ENCODE results near the gene GABRE. TPM values are rescaled to one million over a fixed set of nuclear protein-coding genes. Genes with fewer than 3 reads are reported as not detected.

The GABRE gene
- total RNA-seq, 1 experiment from 2014 or later: not detected

DNA sequence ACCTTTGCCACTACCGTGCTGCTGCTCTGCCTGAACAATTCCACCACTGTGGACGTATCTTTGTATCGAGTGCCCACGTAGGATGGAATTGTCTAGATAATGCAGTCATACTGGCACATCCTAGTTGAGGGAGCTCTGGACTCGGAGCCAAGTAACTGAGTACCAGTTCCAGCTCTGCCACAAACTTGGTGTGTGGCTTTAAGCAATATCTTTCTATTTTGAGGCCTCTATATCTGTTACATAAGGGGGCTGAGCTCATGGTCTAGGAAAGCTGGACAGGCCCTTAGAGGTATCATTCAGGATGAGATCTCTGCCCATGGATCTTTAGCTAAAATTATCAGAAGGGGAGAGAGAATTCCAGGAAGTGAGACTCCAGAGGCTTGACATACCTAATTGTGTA, 12.4 kb downstream of the GABRE start:
- POLR2A ChIA-PET (ENCODE audit: unreplicated experiment): no interaction called here

DNA sequence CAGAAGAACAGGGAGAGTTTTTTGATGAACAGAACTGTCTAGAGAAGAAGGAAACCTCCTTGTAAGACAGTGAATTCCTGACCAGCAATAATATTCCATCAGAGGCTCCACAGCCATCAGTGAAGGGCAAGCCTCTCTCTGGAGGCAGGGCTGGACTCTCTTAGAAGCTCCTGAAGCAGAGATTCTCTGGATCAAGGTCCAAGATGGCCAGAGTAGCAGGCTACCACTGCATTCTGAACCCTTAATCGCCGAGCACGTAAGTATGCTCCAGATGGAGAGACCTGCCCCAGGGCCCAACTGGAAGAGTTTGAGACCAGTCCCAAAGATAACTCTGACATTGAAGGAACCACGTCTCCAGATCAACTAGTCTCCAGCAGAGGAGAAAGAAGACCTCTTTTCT, 16.4 kb downstream of the GABRE start:
- no peak overlapping the region for H3K27ac ChIP-seq (ENCODE audit: low read length)
- no peaks in the 10 kb centered on the region for H4K20me1 ChIP-seq (ENCODE audit: low read length)
- no peaks in the 10 kb centered on the region for H3K27me3 ChIP-seq (ENCODE audit: low read length)
- ChIA-PET POLR2A (ENCODE audit: unreplicated experiment) (no interaction called here), CTCF (no interaction called here)
- H3F3A ChIP-seq (ENCODE audit: low read length, unreplicated experiment): no peaks in the 10 kb centered on the region
- no peak overlapping the region for H3K4me3 ChIP-seq (ENCODE audit: low read length)
- no peaks in the 10 kb centered on the region for H3K36me3 ChIP-seq (ENCODE audit: low read depth, low read length)
- TF ChIP-seq, protein P1, sequence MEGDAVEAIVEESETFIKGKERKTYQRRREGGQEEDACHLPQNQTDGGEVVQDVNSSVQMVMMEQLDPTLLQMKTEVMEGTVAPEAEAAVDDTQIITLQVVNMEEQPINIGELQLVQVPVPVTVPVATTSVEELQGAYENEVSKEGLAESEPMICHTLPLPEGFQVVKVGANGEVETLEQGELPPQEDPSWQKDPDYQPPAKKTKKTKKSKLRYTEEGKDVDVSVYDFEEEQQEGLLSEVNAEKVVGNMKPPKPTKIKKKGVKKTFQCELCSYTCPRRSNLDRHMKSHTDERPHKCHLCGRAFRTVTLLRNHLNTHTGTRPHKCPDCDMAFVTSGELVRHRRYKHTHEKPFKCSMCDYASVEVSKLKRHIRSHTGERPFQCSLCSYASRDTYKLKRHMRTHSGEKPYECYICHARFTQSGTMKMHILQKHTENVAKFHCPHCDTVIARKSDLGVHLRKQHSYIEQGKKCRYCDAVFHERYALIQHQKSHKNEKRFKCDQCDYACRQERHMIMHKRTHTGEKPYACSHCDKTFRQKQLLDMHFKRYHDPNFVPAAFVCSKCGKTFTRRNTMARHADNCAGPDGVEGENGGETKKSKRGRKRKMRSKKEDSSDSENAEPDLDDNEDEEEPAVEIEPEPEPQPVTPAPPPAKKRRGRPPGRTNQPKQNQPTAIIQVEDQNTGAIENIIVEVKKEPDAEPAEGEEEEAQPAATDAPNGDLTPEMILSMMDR (conservative IDR thresholded peaks at IDR 0.05; ENCODE audit: low read depth, low read length): no peak
- TF ChIP-seq EZH2phosphoT487 (IDR thresholded peaks at IDR 0.05; ENCODE audit: borderline replicate concordance, low read length) (no peak), EZH2 (IDR thresholded peaks at IDR 0.05; ENCODE audit: low read length, unreplicated experiment) (no peak)
- ATAC-seq (no peak), DNase-seq (no peak)
- H3K9me3 ChIP-seq (ENCODE audit: low read length): no peaks in the 10 kb centered on the region
- no peak overlapping the region for H3K9ac ChIP-seq (ENCODE audit: low read length)
- H3K4me2 ChIP-seq (ENCODE audit: low read length): no peak overlapping the region
- no peaks in the 10 kb centered on the region for H3K9me2 ChIP-seq (replicated peaks; ENCODE audit: low read length)
- BruUV-seq (replicated peaks): no TSS peak
- no peaks in the 10 kb centered on the region for H3K79me2 ChIP-seq (ENCODE audit: low read length)
- H3K4me1 ChIP-seq (ENCODE audit: insufficient read depth, low read length): no peaks in the 10 kb centered on the region
- H2AFZ ChIP-seq (ENCODE audit: low read length): no peak overlapping the region
- intact Hi-C loops (cut with micrococcal nuclease): no loop called here

More for the DNA sequence above, 12.4 kb downstream of the GABRE start:
- no peaks in the 10 kb centered on the region for H3K4me1 ChIP-seq (ENCODE audit: insufficient read depth, low read length)
- ATAC-seq (no peak), DNase-seq (no peak)
- no peaks in the 10 kb centered on the region for H3F3A ChIP-seq (ENCODE audit: low read length, unreplicated experiment)
- H2AFZ ChIP-seq (ENCODE audit: low read length): no peak overlapping the region
- H3K4me3 ChIP-seq (ENCODE audit: low read length): no peak overlapping the region
- no peaks in the 10 kb centered on the region for H3K36me3 ChIP-seq (ENCODE audit: low read depth, low read length)
- no peaks in the 10 kb centered on the region for H3K9me2 ChIP-seq (replicated peaks; ENCODE audit: low read length)
- H3K4me2 ChIP-seq (ENCODE audit: low read length): no peak overlapping the region
- no peak for TF ChIP-seq EZH2 (IDR thresholded peaks at IDR 0.05; ENCODE audit: low read length, unreplicated experiment)
- TF ChIP-seq, protein P1 (conservative IDR thresholded peaks at IDR 0.05; ENCODE audit: low read depth, low read length): no peak
- no peak for TF ChIP-seq EZH2phosphoT487 (IDR thresholded peaks at IDR 0.05; ENCODE audit: borderline replicate concordance, low read length)
- H3K79me2 ChIP-seq (ENCODE audit: low read length): no peaks in the 10 kb centered on the region
- no peaks in the 10 kb centered on the region for H3K27me3 ChIP-seq (ENCODE audit: low read length)
- no peaks in the 10 kb centered on the region for H3K9me3 ChIP-seq (ENCODE audit: low read length)
- no peaks in the 10 kb centered on the region for H4K20me1 ChIP-seq (ENCODE audit: low read length)
- H3K9ac ChIP-seq (ENCODE audit: low read length): no peak overlapping the region
- no TSS peak for BruUV-seq (replicated peaks)
- intact Hi-C loops (cut with micrococcal nuclease): no loop called here
- no peak overlapping the region for H3K27ac ChIP-seq (ENCODE audit: low read length)
- CTCF ChIA-PET: no interaction called here

DNA sequence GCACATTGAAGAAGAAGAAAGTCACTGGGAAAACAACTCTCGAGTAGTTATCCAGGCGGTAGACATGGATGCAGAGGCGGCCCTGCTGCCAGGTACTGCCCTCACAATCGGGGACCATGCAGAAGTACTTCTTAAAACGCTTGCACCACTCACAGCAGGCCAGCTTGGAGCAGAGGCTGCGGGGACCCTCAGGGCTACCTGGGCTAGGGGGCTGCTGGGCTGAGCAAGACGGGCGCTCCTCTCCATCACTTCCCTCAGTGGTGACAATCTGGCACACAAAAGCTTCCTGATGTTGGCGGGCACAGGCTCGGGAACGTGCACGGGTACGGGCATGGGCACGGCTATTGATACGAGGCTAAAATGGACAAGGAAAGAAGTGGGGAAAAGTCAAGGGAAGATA, 19.7 kb downstream of the GABRE start:
- POLR2A ChIA-PET (ENCODE audit: unreplicated experiment): no interaction called here
- intact Hi-C loops (cut with micrococcal nuclease): no loop called here
- no peaks in the 10 kb centered on the region for H3K36me3 ChIP-seq (ENCODE audit: low read depth, low read length)

More for the DNA sequence above, 19.7 kb downstream of the GABRE start:
- ATAC-seq (no peak), DNase-seq (no peak)
- no peak overlapping the region for H3K4me2 ChIP-seq (ENCODE audit: low read length)
- no peak overlapping the region for H3K4me3 ChIP-seq (ENCODE audit: low read length)
- CTCF ChIA-PET: no interaction called here
- no peaks in the 10 kb centered on the region for H3K4me1 ChIP-seq (ENCODE audit: insufficient read depth, low read length)
- H4K20me1 ChIP-seq (ENCODE audit: low read length): no peaks in the 10 kb centered on the region
- H3K9ac ChIP-seq (ENCODE audit: low read length): no peak overlapping the region
- H3K9me2 ChIP-seq (replicated peaks; ENCODE audit: low read length): no peaks in the 10 kb centered on the region
- no peaks in the 10 kb centered on the region for H3K27me3 ChIP-seq (ENCODE audit: low read length)
- no peak overlapping the region for H3K27ac ChIP-seq (ENCODE audit: low read length)
- no TSS peak for BruUV-seq (replicated peaks)
- no peaks in the 10 kb centered on the region for H3F3A ChIP-seq (ENCODE audit: low read length, unreplicated experiment)
- H2AFZ ChIP-seq (ENCODE audit: low read length): no peak overlapping the region
- H3K9me3 ChIP-seq (ENCODE audit: low read length): no peaks in the 10 kb centered on the region
- no peaks in the 10 kb centered on the region for H3K79me2 ChIP-seq (ENCODE audit: low read length)
- TF ChIP-seq, protein P1 (conservative IDR thresholded peaks at IDR 0.05; ENCODE audit: low read depth, low read length): no peak
- no peak for TF ChIP-seq EZH2phosphoT487 (IDR thresholded peaks at IDR 0.05; ENCODE audit: borderline replicate concordance, low read length)
- TF ChIP-seq EZH2 (IDR thresholded peaks at IDR 0.05; ENCODE audit: low read length, unreplicated experiment): no peak
